H1 (cell line): Measurements from ENCODE around the gene MAP2K7.

Source experiments
- BRCA1 ChIP-seq: IDR thresholded peaks from 2 replicates; pipeline ENCODE4 v1.6.1; 2012; ENCODE audit warnings: low read depth, low read length, improper control_type of control experiment
- CEBPB ChIP-seq: IDR thresholded peaks from 2 replicates; pipeline ENCODE4 v1.6.1; 2012; ENCODE audit warnings: low read depth, low read length
- CHD2 ChIP-seq: IDR thresholded peaks from 2 replicates; pipeline ENCODE4 v1.6.1; 2012; ENCODE audit warnings: low read length, improper control_type of control experiment
- CREB1 ChIP-seq: IDR thresholded peaks from 2 replicates; pipeline ENCODE4 v1.6.1; 2012; ENCODE audit warnings: inconsistent platforms
- EZH2 ChIP-seq: fragments of 200-600 bp; sonication (generic); IDR thresholded peaks from 2 replicates; pipeline ENCODE4 v1.7.1; 2012; ENCODE audit warnings: low read depth, mild to moderate bottlenecking, moderate library complexity, low read length, inconsistent platforms; ENCODE audit not compliant: severe bottlenecking
- PHF8 ChIP-seq: fragments of 200-600 bp; sonication (generic); conservative IDR thresholded peaks from 2 replicates; pipeline ENCODE4 v1.7.1; 2012; ENCODE audit warnings: low read depth, mild to moderate bottlenecking, inconsistent platforms, low read length, moderate library complexity
- POLR2A ChIP-seq, 2 experiments: IDR thresholded peaks; 1 replicate in 1 of 2; 2 replicates in 1 of 2; pipeline ENCODE4 v1.6.1; 2011; ENCODE audit warnings: low read depth in 2 of 2, low read length in 2 of 2, mild to moderate bottlenecking in 2 of 2; ENCODE audit errors: control extremely low read depth in 1 of 2
- POLR2AphosphoS5 ChIP-seq: IDR thresholded peaks from 2 replicates; pipeline ENCODE4 v1.6.1; 2011; ENCODE audit warnings: low read depth, low read length
- SIN3A ChIP-seq, 2 experiments: IDR thresholded peaks in 1 of 2; conservative IDR thresholded peaks in 1 of 2; 2 replicates each; pipeline ENCODE4 v1.6.1; 2011 to 2012; ENCODE audit warnings: low read length in 2 of 2, improper control_type of control experiment in 1 of 2, low read depth in 1 of 2, mild to moderate bottlenecking in 1 of 2
- TEAD4 ChIP-seq: IDR thresholded peaks from 2 replicates; pipeline ENCODE4 v1.6.1; 2012; ENCODE audit warnings: low read depth, low read length, inconsistent platforms, mixed read lengths
- ZNF274 ChIP-seq: IDR thresholded peaks from 2 replicates; pipeline ENCODE4 v1.7.0; 2012; ENCODE audit warnings: low read length, borderline replicate concordance; ENCODE audit errors: extremely low read depth
- TF ChIP-seq, protein P1 (sequence below): IDR thresholded peaks from 2 replicates; pipeline ENCODE4 v1.6.1; 2012; ENCODE audit warnings: inconsistent platforms
- TF ChIP-seq, protein P2 (sequence below), 3 experiments: IDR thresholded peaks; 1 replicate in 2 of 3; 2 replicates in 1 of 3; pipeline versions ENCODE4 v1.5.1 to v1.6.1; 2011; ENCODE audit warnings: low read length in 3 of 3, mild to moderate bottlenecking in 3 of 3, inconsistent platforms in 2 of 3, low read depth in 1 of 3, moderate library complexity in 1 of 3; ENCODE audit not compliant: insufficient read depth in 1 of 3; ENCODE audit errors: control extremely low read depth in 1 of 3

DNA sequence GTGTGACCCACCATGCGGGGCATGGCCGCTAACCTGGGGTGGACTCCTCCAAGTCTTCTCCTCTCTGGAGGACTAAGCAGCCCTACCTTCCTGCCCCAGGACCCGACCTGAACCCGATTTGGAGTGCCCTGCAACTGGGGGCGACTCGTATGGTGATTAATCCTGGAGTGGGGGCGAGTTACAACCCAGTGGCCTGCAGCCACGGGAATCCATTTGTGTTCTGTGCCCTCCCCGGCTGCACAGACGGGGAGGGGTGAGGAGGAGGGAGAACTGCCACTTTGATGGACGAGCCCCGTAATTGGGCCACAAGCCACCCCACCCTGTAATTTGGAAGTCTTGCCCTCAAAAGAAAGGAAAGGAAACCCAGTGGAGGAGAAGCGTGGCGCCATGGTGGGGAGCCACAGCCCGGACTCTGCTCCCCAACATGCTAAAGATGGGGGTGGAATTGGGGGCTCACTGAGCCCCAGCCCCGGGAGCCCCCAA lies 47.5 kb upstream of the MAP2K7 start:
- TF ChIP-seq EZH2 (no peak), POLR2A (IDR thresholded peaks at IDR 0.05; ENCODE audit: control extremely low read depth in 1 of 2, low read depth in 2 of 2, low read length in 2 of 2) (no peak), PHF8 (no peak), SIN3A (conservative IDR thresholded peaks at IDR 0.05 in 1 of 2, IDR thresholded peaks at IDR 0.05 in 1 of 2; ENCODE audit: low read depth in 1 of 2, low read length in 2 of 2) (no peak), CHD2 (no peak), CEBPB (no peak), ZNF274 (no peak), POLR2AphosphoS5 (no peak), CREB1 (no peak), TEAD4 (no peak), BRCA1 (no peak)
- TF ChIP-seq, protein P1, sequence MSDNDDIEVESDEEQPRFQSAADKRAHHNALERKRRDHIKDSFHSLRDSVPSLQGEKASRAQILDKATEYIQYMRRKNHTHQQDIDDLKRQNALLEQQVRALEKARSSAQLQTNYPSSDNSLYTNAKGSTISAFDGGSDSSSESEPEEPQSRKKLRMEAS = no peak
- TF ChIP-seq, protein P2, sequence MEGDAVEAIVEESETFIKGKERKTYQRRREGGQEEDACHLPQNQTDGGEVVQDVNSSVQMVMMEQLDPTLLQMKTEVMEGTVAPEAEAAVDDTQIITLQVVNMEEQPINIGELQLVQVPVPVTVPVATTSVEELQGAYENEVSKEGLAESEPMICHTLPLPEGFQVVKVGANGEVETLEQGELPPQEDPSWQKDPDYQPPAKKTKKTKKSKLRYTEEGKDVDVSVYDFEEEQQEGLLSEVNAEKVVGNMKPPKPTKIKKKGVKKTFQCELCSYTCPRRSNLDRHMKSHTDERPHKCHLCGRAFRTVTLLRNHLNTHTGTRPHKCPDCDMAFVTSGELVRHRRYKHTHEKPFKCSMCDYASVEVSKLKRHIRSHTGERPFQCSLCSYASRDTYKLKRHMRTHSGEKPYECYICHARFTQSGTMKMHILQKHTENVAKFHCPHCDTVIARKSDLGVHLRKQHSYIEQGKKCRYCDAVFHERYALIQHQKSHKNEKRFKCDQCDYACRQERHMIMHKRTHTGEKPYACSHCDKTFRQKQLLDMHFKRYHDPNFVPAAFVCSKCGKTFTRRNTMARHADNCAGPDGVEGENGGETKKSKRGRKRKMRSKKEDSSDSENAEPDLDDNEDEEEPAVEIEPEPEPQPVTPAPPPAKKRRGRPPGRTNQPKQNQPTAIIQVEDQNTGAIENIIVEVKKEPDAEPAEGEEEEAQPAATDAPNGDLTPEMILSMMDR (IDR thresholded peaks at IDR 0.05; ENCODE audit: control extremely low read depth in 1 of 3, insufficient read depth in 1 of 3, low read depth in 1 of 3, low read length in 3 of 3) = no peak
